Measurements from ENCODE around the gene SYT1.

- no peak for TF ChIP-seq CTCF (IDR thresholded peaks at IDR 0.05)
- TF ChIP-seq ZFX (IDR thresholded peaks at IDR 0.05; ENCODE audit: borderline replicate concordance) = no peak
Observed at GRCh38 chr12:78963439-78964227, 99.1 kb downstream of the SYT1 start.

All from 22Rv1 (cell line).